ENCODE measurements around the gene RFXANK. TPM values are rescaled to one million over a fixed set of nuclear protein-coding genes. Genes with fewer than 3 reads are reported as not detected.

Gene RFXANK
- polyA plus RNA-seq, 4 donors, result 59.7 to 149 (median 104) TPM

- Histone ChIP-seq H3K27me3 (ENCODE audit: control insufficient read depth in 3 of 3, insufficient read depth in 3 of 3, low read length in 3 of 3) (no peaks in the 10 kb centered on the region), H3K36me3 (ENCODE audit: control insufficient read depth in 3 of 3, insufficient read depth in 2 of 3, low read depth in 1 of 3, low read length in 3 of 3) (peaks cover 0 to 26% (median 2%) of the 10 kb centered on the region in 3 donors), H3K4me1 (ENCODE audit: control insufficient read depth in 3 of 3, insufficient read depth in 2 of 3, low read depth in 1 of 3, low read length in 2 of 3) (peaks cover 3 to 9% (median 4%) of the 10 kb centered on the region in 3 donors), H3K27ac (ENCODE audit: low read depth in 1 of 3, low read length in 2 of 3) (peak overlapping the region; percentile 44 to 72 (median 60)), H3K4me3 (ENCODE audit: low read depth in 1 of 3, low read length in 3 of 3) (peak overlapping the region; percentile 73 to 79 (median 74)), H3K9me3 (ENCODE audit: control insufficient read depth in 2 of 2, insufficient read depth in 1 of 2, low read depth in 1 of 2, low read length in 1 of 2) (no peaks in the 10 kb centered on the region)
- FAIRE-seq, result no peak
- 0 to 1% (median 0%) methylated on average over 21 to 22 of the region's 22 CpGs for WGBS, 3 donors
- peak in 1 of 2 donors; percentile 25 for DNase-seq
These were observed 909 bp downstream of the RFXANK start for GRCh38 chr19:19192910-19193423.

GRCh38 chr19:19193926-19194325, 1.9 kb downstream of the RFXANK start:
- WGBS, 3 donors, result 72 to 79% (median 77%) methylated on average over 5 of the region's 5 CpGs
- Histone ChIP-seq H3K9me3 (ENCODE audit: control insufficient read depth in 2 of 2, insufficient read depth in 1 of 2, low read depth in 1 of 2, low read length in 1 of 2) (no peaks in the 10 kb centered on the region), H3K4me3 (ENCODE audit: low read depth in 1 of 3, low read length in 3 of 3) (no peak overlapping the region), H3K27me3 (ENCODE audit: control insufficient read depth in 3 of 3, insufficient read depth in 3 of 3, low read length in 3 of 3) (no peaks in the 10 kb centered on the region), H3K4me1 (ENCODE audit: control insufficient read depth in 3 of 3, insufficient read depth in 2 of 3, low read depth in 1 of 3, low read length in 2 of 3) (peaks cover 3 to 9% (median 4%) of the 10 kb centered on the region in 3 donors), H3K36me3 (ENCODE audit: control insufficient read depth in 3 of 3, insufficient read depth in 2 of 3, low read depth in 1 of 3, low read length in 3 of 3) (peaks cover 2 to 31% (median 2%) of the 10 kb centered on the region in 3 donors), H3K27ac (ENCODE audit: low read depth in 1 of 3, low read length in 2 of 3) (peak overlapping the region in 1 of 3 donors; percentile 31)
- DNase-seq (no peak), FAIRE-seq (no peak)

GRCh38 chr19:19201697-19202630, 9.9 kb downstream of the RFXANK start:
- Histone ChIP-seq H3K9me3 (ENCODE audit: control insufficient read depth in 2 of 2, insufficient read depth in 1 of 2, low read depth in 1 of 2, low read length in 1 of 2) (no peaks in the 10 kb centered on the region), H3K4me1 (ENCODE audit: control insufficient read depth in 3 of 3, insufficient read depth in 2 of 3, low read depth in 1 of 3, low read length in 2 of 3) (peaks cover 0 to 9% (median 4%) of the 10 kb centered on the region in 3 donors), H3K36me3 (ENCODE audit: control insufficient read depth in 3 of 3, insufficient read depth in 2 of 3, low read depth in 1 of 3, low read length in 3 of 3) (peaks cover 4 to 47% (median 6%) of the 10 kb centered on the region in 3 donors), H3K4me3 (ENCODE audit: low read depth in 1 of 3, low read length in 3 of 3) (peak overlapping the region in 2 of 3 donors; percentile 75 to 97), H3K27ac (ENCODE audit: low read depth in 1 of 3, low read length in 2 of 3) (no peak overlapping the region), H3K27me3 (ENCODE audit: control insufficient read depth in 3 of 3, insufficient read depth in 3 of 3, low read length in 3 of 3) (peaks cover 0 to 11% (median 0%) of the 10 kb centered on the region in 3 donors)
- DNase-seq, result no peak
- WGBS, 3 donors, result 65 to 75% (median 71%) methylated on average over 19 of the region's 19 CpGs
- no peak for FAIRE-seq

GRCh38 chr19:19202707-19203011, 10.6 kb downstream of the RFXANK start:
- H3K9me3 ChIP-seq (ENCODE audit: control insufficient read depth in 2 of 2, insufficient read depth in 1 of 2, low read depth in 1 of 2, low read length in 1 of 2), result peaks cover 0 to 2% of the 10 kb centered on the region in 2 donors
- H3K4me1 ChIP-seq (ENCODE audit: control insufficient read depth in 3 of 3, insufficient read depth in 2 of 3, low read depth in 1 of 3, low read length in 2 of 3), result peaks cover 0 to 9% (median 4%) of the 10 kb centered on the region in 3 donors
- DNase-seq (no peak), FAIRE-seq (no peak)
- WGBS, 3 donors, result 2 to 13% (median 6%) methylated on average over 11 of the region's 11 CpGs
- H3K27ac ChIP-seq (ENCODE audit: low read depth in 1 of 3, low read length in 2 of 3), result peak overlapping the region; percentile 50 to 79 (median 67)
- peak overlapping the region in 2 of 3 donors; percentile 75 to 97 for H3K4me3 ChIP-seq (ENCODE audit: low read depth in 1 of 3, low read length in 3 of 3)
- H3K27me3 ChIP-seq (ENCODE audit: control insufficient read depth in 3 of 3, insufficient read depth in 3 of 3, low read length in 3 of 3), result peaks cover 0 to 11% (median under 1%) of the 10 kb centered on the region in 3 donors
- peaks cover 4 to 40% (median 4%) of the 10 kb centered on the region in 3 donors for H3K36me3 ChIP-seq (ENCODE audit: control insufficient read depth in 3 of 3, insufficient read depth in 2 of 3, low read depth in 1 of 3, low read length in 3 of 3)

GRCh38 chr19:19203012-19203856, 11.2 kb downstream of the RFXANK start, which contains the start of gene NR2C2AP:
TSS of gene NR2C2AP (minus strand) at chr19:19203414. CDS start at chr19:19203060, 354 bp downstream.
- Histone ChIP-seq H3K27ac (ENCODE audit: low read depth in 1 of 3, low read length in 2 of 3) (peak within 1 kb of the TSS; percentile 50 to 79 (median 67)), H3K9me3 (ENCODE audit: control insufficient read depth in 2 of 2, insufficient read depth in 1 of 2, low read depth in 1 of 2, low read length in 1 of 2) (peaks cover 0 to 2% of the 10 kb centered on the region in 2 donors), H3K4me1 (ENCODE audit: control insufficient read depth in 3 of 3, insufficient read depth in 2 of 3, low read depth in 1 of 3, low read length in 2 of 3) (peaks cover 0 to 9% (median 4%) of the 10 kb centered on the region in 3 donors), H3K27me3 (ENCODE audit: control insufficient read depth in 3 of 3, insufficient read depth in 3 of 3, low read length in 3 of 3) (peaks cover 0 to 11% (median 3%) of the 10 kb centered on the region in 3 donors), H3K4me3 (ENCODE audit: low read depth in 1 of 3, low read length in 3 of 3) (peak within 1 kb of the TSS; percentile 43 to 97 (median 75)), H3K36me3 (ENCODE audit: control insufficient read depth in 3 of 3, insufficient read depth in 2 of 3, low read depth in 1 of 3, low read length in 3 of 3) (peaks cover 4 to 34% (median 4%) of the 10 kb centered on the region in 3 donors)
- DNase-seq (peak; percentile 94), FAIRE-seq (no peak)
- 4 to 6% (median 5%) methylated on average over 57 to 60 of the region's 60 CpGs for WGBS, 3 donors

GRCh38 chr19:19204181-19204580, 12.1 kb downstream of the RFXANK start:
- no peak for FAIRE-seq
- WGBS, 3 donors, result 69 to 75% (median 70%) methylated on average over 13 of the region's 13 CpGs

GRCh38 chr19:19205416-19206410, 13.7 kb downstream of the RFXANK start:
- no peak for FAIRE-seq

More at GRCh38 chr19:19204181-19204580, 12.1 kb downstream of the RFXANK start:
- peaks cover 0 to 9% (median 4%) of the 10 kb centered on the region in 3 donors for H3K4me1 ChIP-seq (ENCODE audit: control insufficient read depth in 3 of 3, insufficient read depth in 2 of 3, low read depth in 1 of 3, low read length in 2 of 3)
- H3K9me3 ChIP-seq (ENCODE audit: control insufficient read depth in 2 of 2, insufficient read depth in 1 of 2, low read depth in 1 of 2, low read length in 1 of 2), result peaks cover 0 to 2% of the 10 kb centered on the region in 2 donors
- no peak overlapping the region for H3K27ac ChIP-seq (ENCODE audit: low read depth in 1 of 3, low read length in 2 of 3)
- H3K36me3 ChIP-seq (ENCODE audit: control insufficient read depth in 3 of 3, insufficient read depth in 2 of 3, low read depth in 1 of 3, low read length in 3 of 3), result peaks cover 0 to 25% (median 4%) of the 10 kb centered on the region in 3 donors
- no peak for DNase-seq
- H3K27me3 ChIP-seq (ENCODE audit: control insufficient read depth in 3 of 3, insufficient read depth in 3 of 3, low read length in 3 of 3), result peaks cover 0 to 11% (median 3%) of the 10 kb centered on the region in 3 donors
- H3K4me3 ChIP-seq (ENCODE audit: low read depth in 1 of 3, low read length in 3 of 3), result no peak overlapping the region

More at GRCh38 chr19:19205416-19206410, 13.7 kb downstream of the RFXANK start:
- Histone ChIP-seq H3K4me1 (ENCODE audit: control insufficient read depth in 3 of 3, insufficient read depth in 2 of 3, low read depth in 1 of 3, low read length in 2 of 3) (peaks cover 0 to 9% (median 4%) of the 10 kb centered on the region in 3 donors), H3K9me3 (ENCODE audit: control insufficient read depth in 2 of 2, insufficient read depth in 1 of 2, low read depth in 1 of 2, low read length in 1 of 2) (peaks cover 0 to 2% of the 10 kb centered on the region in 2 donors), H3K27me3 (ENCODE audit: control insufficient read depth in 3 of 3, insufficient read depth in 3 of 3, low read length in 3 of 3) (peaks cover 0 to 19% (median 7%) of the 10 kb centered on the region in 3 donors), H3K36me3 (ENCODE audit: control insufficient read depth in 3 of 3, insufficient read depth in 2 of 3, low read depth in 1 of 3, low read length in 3 of 3) (peaks cover 0 to 16% (median 0%) of the 10 kb centered on the region in 3 donors), H3K27ac (ENCODE audit: low read depth in 1 of 3, low read length in 2 of 3) (no peak overlapping the region), H3K4me3 (ENCODE audit: low read depth in 1 of 3, low read length in 3 of 3) (no peak overlapping the region)
- WGBS, 3 donors, result 54 to 58% (median 55%) methylated on average over 14 of the region's 14 CpGs
- no peak for DNase-seq
